DND-41 (cell line): Measurements from ENCODE around the gene NLGN1.
"Not testable (repeated sequence)": the region's sequence is repeated elsewhere in the genome, so short reads cannot be mapped to it uniquely, and the experiment has no call there.

ENCODE experiments used
- ATAC-seq: fragments of 200-7000 bp; cut with Tn5 transposase; 3 replicates; pipeline ENCODE4 v1.9.1; 2021; ENCODE audit warnings: low read depth; ENCODE audit not compliant: insufficient read depth
- DNase-seq: peaks from one replicate; pipeline ENCODE4 v3.0.0-alpha.2; 2020
- H2AFZ ChIP-seq: 2 replicates; pipeline ENCODE4 v1.6.0; 2012; ENCODE audit warnings: low read depth, low read length
- H3K27ac ChIP-seq: 2 replicates; pipeline ENCODE4 v1.5.1; 2012; ENCODE audit warnings: low read length, inconsistent platforms
- H3K27me3 ChIP-seq: fragments of 200-600 bp; sonication (generic); 2 replicates; pipeline ENCODE4 v1.6.0; 2012; ENCODE audit warnings: low read length, mild to moderate bottlenecking, inconsistent platforms; ENCODE audit not compliant: insufficient read depth, poor library complexity
- H3K36me3 ChIP-seq: 2 replicates; pipeline ENCODE4 v1.5.1; 2012; ENCODE audit warnings: low read length, inconsistent platforms; ENCODE audit not compliant: insufficient read depth
- H3K4me1 ChIP-seq: 2 replicates; pipeline ENCODE4 v1.5.1; 2012; ENCODE audit warnings: mild to moderate bottlenecking, low read length; ENCODE audit not compliant: insufficient read depth
- H3K4me2 ChIP-seq: 2 replicates; pipeline ENCODE4 v1.6.0; 2012; ENCODE audit warnings: mild to moderate bottlenecking, moderate library complexity, low read length, inconsistent platforms; ENCODE audit not compliant: insufficient read depth
- H3K4me3 ChIP-seq, 2 experiments: fragments of 200-600 bp in 1 of 2; shearing (Covaris generic) in 1 of 2; 2 replicates each; pipeline ENCODE4 v1.5.1; 2012 to 2016; ENCODE audit warnings: inconsistent platforms in 2 of 2, low read length in 2 of 2, mild to moderate bottlenecking in 2 of 2, low read depth in 1 of 2, moderate library complexity in 1 of 2
- H3K79me2 ChIP-seq: 2 replicates; pipeline ENCODE4 v1.6.0; 2012; ENCODE audit warnings: low read length, inconsistent platforms; ENCODE audit not compliant: insufficient read depth
- H3K9ac ChIP-seq: 2 replicates; pipeline ENCODE4 v1.6.0; 2012; ENCODE audit warnings: low read depth, mild to moderate bottlenecking, inconsistent platforms, low read length, moderate library complexity
- H3K9me3 ChIP-seq: 2 replicates; pipeline ENCODE4 v1.5.1; 2012; ENCODE audit warnings: low read length, moderate library complexity, mild to moderate bottlenecking, inconsistent platforms; ENCODE audit not compliant: insufficient read depth, severe bottlenecking
- H4K20me1 ChIP-seq: 2 replicates; pipeline ENCODE4 v1.6.0; 2012; ENCODE audit warnings: low read length; ENCODE audit not compliant: insufficient read depth
- EZH2 ChIP-seq: IDR thresholded peaks from 3 replicates; pipeline ENCODE4 v1.6.1; 2012; ENCODE audit warnings: borderline replicate concordance, low read depth, mild to moderate bottlenecking, moderate library complexity, low read length, inconsistent platforms; ENCODE audit not compliant: severe bottlenecking
- TF ChIP-seq, protein P1 (sequence below): IDR thresholded peaks from 2 replicates; pipeline ENCODE4 v1.5.1; 2012; ENCODE audit warnings: borderline replicate concordance, low read length, moderate library complexity, mild to moderate bottlenecking; ENCODE audit not compliant: poor library complexity, severe bottlenecking; ENCODE audit errors: extremely low read depth

NLGN1 gene

DNA sequence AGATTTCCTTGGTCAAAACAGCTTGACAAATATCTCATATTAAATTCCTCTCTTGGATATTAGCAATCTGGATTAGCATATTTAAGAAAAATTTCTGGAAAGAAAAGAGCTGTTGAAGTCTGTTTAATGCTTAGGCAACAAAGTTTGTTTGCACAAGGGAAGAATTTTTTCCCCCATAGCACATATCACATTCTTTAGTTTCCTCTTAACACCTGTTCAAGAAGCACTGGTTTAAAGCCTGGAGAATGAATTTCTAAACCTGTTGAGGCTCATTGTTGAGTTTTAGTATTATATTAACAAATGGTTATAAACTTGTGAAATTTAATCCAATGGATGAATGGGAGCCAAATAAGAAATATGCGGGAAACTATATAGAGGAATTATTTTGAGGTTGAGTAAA is 41.5 kb downstream of the NLGN1 start:
- Histone ChIP-seq H3K36me3 (no peaks in the 10 kb centered on the region), H3K9me3 (no peaks in the 10 kb centered on the region), H3K9ac (no peak overlapping the region), H3K79me2 (no peaks in the 10 kb centered on the region), H4K20me1 (no peaks in the 10 kb centered on the region), H3K27me3 (no peaks in the 10 kb centered on the region), H3K4me1 (no peaks in the 10 kb centered on the region), H2AFZ (no peak overlapping the region), H3K4me2 (no peak overlapping the region), H3K4me3 (no peak overlapping the region), H3K27ac (no peak overlapping the region)
- ATAC-seq (no peak), DNase-seq (no peak)
- TF ChIP-seq EZH2, result no peak
- TF ChIP-seq, protein P1, sequence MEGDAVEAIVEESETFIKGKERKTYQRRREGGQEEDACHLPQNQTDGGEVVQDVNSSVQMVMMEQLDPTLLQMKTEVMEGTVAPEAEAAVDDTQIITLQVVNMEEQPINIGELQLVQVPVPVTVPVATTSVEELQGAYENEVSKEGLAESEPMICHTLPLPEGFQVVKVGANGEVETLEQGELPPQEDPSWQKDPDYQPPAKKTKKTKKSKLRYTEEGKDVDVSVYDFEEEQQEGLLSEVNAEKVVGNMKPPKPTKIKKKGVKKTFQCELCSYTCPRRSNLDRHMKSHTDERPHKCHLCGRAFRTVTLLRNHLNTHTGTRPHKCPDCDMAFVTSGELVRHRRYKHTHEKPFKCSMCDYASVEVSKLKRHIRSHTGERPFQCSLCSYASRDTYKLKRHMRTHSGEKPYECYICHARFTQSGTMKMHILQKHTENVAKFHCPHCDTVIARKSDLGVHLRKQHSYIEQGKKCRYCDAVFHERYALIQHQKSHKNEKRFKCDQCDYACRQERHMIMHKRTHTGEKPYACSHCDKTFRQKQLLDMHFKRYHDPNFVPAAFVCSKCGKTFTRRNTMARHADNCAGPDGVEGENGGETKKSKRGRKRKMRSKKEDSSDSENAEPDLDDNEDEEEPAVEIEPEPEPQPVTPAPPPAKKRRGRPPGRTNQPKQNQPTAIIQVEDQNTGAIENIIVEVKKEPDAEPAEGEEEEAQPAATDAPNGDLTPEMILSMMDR, result no peak

DNA sequence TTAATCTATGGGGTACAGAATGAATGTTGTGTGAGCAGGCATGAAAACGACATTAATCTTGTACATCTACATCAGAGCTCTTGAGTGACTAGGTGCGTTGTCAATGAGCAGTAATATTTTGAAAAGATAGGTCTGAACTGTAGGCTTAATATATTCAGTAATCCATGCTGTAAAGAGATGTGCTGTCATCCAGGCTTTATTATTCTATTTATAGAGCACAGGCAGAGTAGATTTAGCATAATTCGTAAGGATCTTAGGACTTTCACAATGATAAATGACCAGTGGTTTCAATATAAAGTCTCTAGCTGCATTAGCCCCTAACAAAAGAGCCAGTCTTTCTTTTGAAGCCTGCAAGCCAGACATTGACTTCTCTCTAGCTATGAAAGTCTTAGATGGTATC is 43.0 kb downstream of the NLGN1 start:
- H3K4me3 ChIP-seq, result no peak overlapping the region
- no peaks in the 10 kb centered on the region for H3K9me3 ChIP-seq
- no peak for TF ChIP-seq EZH2
- H3K4me2 ChIP-seq, result no peak overlapping the region
- no peak for ATAC-seq
- no peaks in the 10 kb centered on the region for H3K4me1 ChIP-seq
- H2AFZ ChIP-seq, result no peak overlapping the region
- H3K27me3 ChIP-seq, result no peaks in the 10 kb centered on the region
- H3K36me3 ChIP-seq, result no peaks in the 10 kb centered on the region
- no peak overlapping the region for H3K9ac ChIP-seq
- DNase-seq, result no peak
- no peaks in the 10 kb centered on the region for H4K20me1 ChIP-seq
- no peak overlapping the region for H3K27ac ChIP-seq
- H3K79me2 ChIP-seq, result no peaks in the 10 kb centered on the region

DNA sequence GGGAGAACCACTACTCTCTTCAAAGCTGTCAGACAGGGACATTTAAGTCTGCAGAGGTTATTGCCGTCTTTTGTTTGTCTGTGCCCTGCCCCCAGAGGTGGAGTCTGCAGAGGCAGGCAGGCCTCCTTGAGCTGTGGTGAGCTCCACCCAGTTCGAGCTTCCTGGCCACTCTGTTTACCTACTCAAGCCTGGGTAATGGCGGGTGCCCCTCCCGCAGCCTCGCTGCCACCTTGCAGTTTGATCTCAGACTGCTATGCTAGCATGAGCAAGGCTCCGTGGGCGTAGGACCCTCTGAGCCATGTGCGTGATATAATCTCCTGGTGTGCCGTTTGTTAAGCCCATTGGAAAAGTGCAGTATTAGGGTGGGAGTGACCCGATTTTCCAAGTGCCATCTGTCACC is 54.0 kb downstream of the NLGN1 start:
- ATAC-seq, H3K9me3 ChIP-seq, H3K27ac ChIP-seq, H2AFZ ChIP-seq, H3K79me2 ChIP-seq, DNase-seq, H4K20me1 ChIP-seq, H3K9ac ChIP-seq, H3K36me3 ChIP-seq, H3K4me1 ChIP-seq, H3K4me3 ChIP-seq, H3K4me2 ChIP-seq, H3K27me3 ChIP-seq: not testable (repeated sequence)

DNA sequence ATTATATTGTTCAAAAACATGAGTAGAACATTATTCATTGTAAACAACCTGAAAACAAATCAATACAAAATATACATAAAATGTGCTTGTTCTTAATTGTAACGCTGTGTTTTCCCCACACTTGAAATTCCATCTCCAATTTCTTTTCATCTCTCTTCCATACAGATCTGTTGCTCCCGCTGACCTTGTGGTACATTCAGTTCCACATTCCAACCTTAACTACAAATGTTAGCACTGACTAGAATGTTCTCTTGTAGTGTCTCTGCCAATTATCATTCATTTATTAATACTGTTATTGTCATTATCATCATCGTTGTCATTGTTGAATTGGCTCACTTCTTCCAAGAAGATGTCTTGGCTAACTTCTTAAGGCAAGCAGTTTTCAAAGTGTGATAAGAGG is 65.7 kb downstream of the NLGN1 start:
- ATAC-seq, result no peak
- Histone ChIP-seq H3K4me3 (no peak overlapping the region), H3K4me1 (no peaks in the 10 kb centered on the region)

More for the DNA sequence above, 65.7 kb downstream of the NLGN1 start:
- H4K20me1 ChIP-seq, result no peaks in the 10 kb centered on the region
- DNase-seq, result no peak
- H3K9ac ChIP-seq, result no peak overlapping the region
- no peaks in the 10 kb centered on the region for H3K27me3 ChIP-seq
- H3K79me2 ChIP-seq, result no peaks in the 10 kb centered on the region
- no peak overlapping the region for H3K27ac ChIP-seq
- H3K36me3 ChIP-seq, result no peaks in the 10 kb centered on the region
- H2AFZ ChIP-seq, result no peak overlapping the region
- no peaks in the 10 kb centered on the region for H3K9me3 ChIP-seq
- TF ChIP-seq, protein P1, result no peak
- TF ChIP-seq EZH2, result no peak
- H3K4me2 ChIP-seq, result no peak overlapping the region
